ENCODE data around the gene ACP7.

- TF ChIP-seq, protein P1, sequence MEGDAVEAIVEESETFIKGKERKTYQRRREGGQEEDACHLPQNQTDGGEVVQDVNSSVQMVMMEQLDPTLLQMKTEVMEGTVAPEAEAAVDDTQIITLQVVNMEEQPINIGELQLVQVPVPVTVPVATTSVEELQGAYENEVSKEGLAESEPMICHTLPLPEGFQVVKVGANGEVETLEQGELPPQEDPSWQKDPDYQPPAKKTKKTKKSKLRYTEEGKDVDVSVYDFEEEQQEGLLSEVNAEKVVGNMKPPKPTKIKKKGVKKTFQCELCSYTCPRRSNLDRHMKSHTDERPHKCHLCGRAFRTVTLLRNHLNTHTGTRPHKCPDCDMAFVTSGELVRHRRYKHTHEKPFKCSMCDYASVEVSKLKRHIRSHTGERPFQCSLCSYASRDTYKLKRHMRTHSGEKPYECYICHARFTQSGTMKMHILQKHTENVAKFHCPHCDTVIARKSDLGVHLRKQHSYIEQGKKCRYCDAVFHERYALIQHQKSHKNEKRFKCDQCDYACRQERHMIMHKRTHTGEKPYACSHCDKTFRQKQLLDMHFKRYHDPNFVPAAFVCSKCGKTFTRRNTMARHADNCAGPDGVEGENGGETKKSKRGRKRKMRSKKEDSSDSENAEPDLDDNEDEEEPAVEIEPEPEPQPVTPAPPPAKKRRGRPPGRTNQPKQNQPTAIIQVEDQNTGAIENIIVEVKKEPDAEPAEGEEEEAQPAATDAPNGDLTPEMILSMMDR (IDR thresholded peaks at IDR 0.05) = no peak
- TF ChIP-seq POLR2A (IDR thresholded peaks at IDR 0.05) (no peak), POLR2AphosphoS5 (IDR thresholded peaks at IDR 0.05) (no peak), EP300 (IDR thresholded peaks at IDR 0.05) (no peak)
These were observed 6.7 kb downstream of the ACP7 start for GRCh38 chr19:39090881-39091280.
